RWPE2 (cell line): ENCODE data around the gene DSC2.

Experiments
- ATAC-seq: fragments of 200-7000 bp; cut with Tn5 transposase; 3 replicates; pipeline ENCODE4 v1.9.1; 2021; ENCODE audit warnings: low read depth
- DNase-seq: peaks from one replicate; pipeline ENCODE4 v3.0.0-alpha.2; 2020; ENCODE audit warnings: low spot score
- H3K27ac ChIP-seq: fragments of 450-650 bp; 2 replicates; pipeline ENCODE4 v1.5.1; 2017; ENCODE audit warnings: mild to moderate bottlenecking; ENCODE audit not compliant: poor library complexity, severe bottlenecking
- H3K27me3 ChIP-seq: fragments of 250-450 bp; sonication (Bioruptor Pico); 2 replicates; pipeline ENCODE4 v1.5.1; 2021; ENCODE audit warnings: mild to moderate bottlenecking, moderate library complexity; ENCODE audit not compliant: insufficient read depth, poor library complexity, severe bottlenecking
- H3K36me3 ChIP-seq: fragments of 250-450 bp; sonication (Bioruptor Pico); 2 replicates; pipeline ENCODE4 v1.5.1; 2020; ENCODE audit warnings: low read depth, mild to moderate bottlenecking, moderate library complexity
- H3K4me1 ChIP-seq: fragments of 250-450 bp; sonication (Bioruptor Pico); 2 replicates; pipeline ENCODE4 v1.5.1; 2021; ENCODE audit warnings: mild to moderate bottlenecking, moderate library complexity; ENCODE audit not compliant: insufficient read depth, poor library complexity, severe bottlenecking
- H3K4me3 ChIP-seq: fragments of 250-450 bp; sonication (Bioruptor Pico); 2 replicates; pipeline ENCODE4 v1.5.1; 2021; ENCODE audit warnings: mild to moderate bottlenecking, moderate library complexity; ENCODE audit not compliant: severe bottlenecking
- H3K9me3 ChIP-seq: fragments of 250-450 bp; sonication (Bioruptor Pico); 2 replicates; pipeline ENCODE4 v1.5.1; 2021; ENCODE audit warnings: mild to moderate bottlenecking, moderate library complexity; ENCODE audit not compliant: severe bottlenecking
- TF ChIP-seq, protein P1 (sequence below): fragments of 450-650 bp; IDR thresholded peaks from one replicate; pipeline ENCODE4 v1.5.1; 2017; ENCODE audit warnings: mild to moderate bottlenecking, moderate library complexity; ENCODE audit not compliant: poor library complexity, severe bottlenecking

The DSC2 gene

GRCh38 chr18:31043709-31044108, 58.5 kb downstream of the DSC2 start:
- no peaks in the 10 kb centered on the region for H3K9me3 ChIP-seq
- H3K27ac ChIP-seq = no peak overlapping the region
- H3K36me3 ChIP-seq = no peaks in the 10 kb centered on the region
- no peak overlapping the region for H3K4me3 ChIP-seq
- no peaks in the 10 kb centered on the region for H3K27me3 ChIP-seq
- H3K4me1 ChIP-seq = peaks cover 55% of the 10 kb centered on the region
- no peak for DNase-seq
- ATAC-seq = no peak
- TF ChIP-seq, protein P1, sequence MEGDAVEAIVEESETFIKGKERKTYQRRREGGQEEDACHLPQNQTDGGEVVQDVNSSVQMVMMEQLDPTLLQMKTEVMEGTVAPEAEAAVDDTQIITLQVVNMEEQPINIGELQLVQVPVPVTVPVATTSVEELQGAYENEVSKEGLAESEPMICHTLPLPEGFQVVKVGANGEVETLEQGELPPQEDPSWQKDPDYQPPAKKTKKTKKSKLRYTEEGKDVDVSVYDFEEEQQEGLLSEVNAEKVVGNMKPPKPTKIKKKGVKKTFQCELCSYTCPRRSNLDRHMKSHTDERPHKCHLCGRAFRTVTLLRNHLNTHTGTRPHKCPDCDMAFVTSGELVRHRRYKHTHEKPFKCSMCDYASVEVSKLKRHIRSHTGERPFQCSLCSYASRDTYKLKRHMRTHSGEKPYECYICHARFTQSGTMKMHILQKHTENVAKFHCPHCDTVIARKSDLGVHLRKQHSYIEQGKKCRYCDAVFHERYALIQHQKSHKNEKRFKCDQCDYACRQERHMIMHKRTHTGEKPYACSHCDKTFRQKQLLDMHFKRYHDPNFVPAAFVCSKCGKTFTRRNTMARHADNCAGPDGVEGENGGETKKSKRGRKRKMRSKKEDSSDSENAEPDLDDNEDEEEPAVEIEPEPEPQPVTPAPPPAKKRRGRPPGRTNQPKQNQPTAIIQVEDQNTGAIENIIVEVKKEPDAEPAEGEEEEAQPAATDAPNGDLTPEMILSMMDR = no peak

DNA sequence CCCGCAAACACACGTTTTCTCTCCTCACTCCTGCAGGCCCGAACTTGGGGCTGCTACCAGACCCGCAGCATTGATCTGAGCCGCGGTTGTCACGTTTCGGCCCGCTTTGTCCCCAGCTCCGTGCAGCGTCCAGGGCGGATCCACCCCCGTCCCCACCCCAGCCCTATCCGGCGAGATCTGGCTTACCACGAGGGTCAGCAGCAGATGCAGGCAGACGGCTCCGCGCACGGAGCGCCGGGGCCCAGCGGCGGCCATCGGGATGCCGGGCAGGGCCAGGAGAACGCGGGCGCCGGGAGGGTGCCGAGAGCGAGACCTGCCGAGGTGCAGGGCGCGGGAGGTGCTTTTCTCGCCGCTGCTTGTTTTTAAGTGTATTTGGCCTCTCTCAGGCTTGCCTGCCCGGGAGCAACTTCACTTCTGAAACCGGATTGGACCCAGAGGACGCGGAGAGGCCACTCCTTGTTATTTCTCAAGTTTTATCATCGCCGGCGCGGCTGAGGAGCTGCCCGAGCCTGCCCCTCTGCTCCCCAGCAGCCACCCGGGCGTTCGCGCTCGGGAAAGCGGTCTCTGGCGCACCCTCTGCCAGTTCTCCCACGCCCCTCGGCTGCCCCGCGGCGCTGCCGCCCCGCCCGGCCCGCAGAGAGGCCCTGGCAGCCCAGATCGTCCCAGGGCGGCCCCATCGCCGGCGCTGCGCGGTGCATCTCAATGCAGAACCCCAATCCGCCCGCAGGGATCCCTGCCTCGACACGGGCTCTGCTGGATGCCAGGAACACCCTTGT, 59.6 kb downstream of the DSC2 start, which contains the start of gene DSC3:
Gene DSC3, minus strand, starts transcription at position 337 of the 776 bp plus-strand sequence. Its CDS starts 82 bp downstream, at position 255.
- no peaks in the 10 kb centered on the region for H3K9me3 ChIP-seq
- H3K27ac ChIP-seq = peak within 1 kb of the TSS; percentile 65
- peaks cover 65% of the 10 kb centered on the region for H3K4me1 ChIP-seq
- peak; percentile 62 for ATAC-seq
- H3K27me3 ChIP-seq = no peaks in the 10 kb centered on the region
- peak; percentile 82 for DNase-seq
- TF ChIP-seq, protein P1 = no peak
- peak within 1 kb of the TSS; percentile 51 for H3K4me3 ChIP-seq
- no peaks in the 10 kb centered on the region for H3K36me3 ChIP-seq

- H3K36me3 ChIP-seq = no peaks in the 10 kb centered on the region
- DNase-seq (no peak), ATAC-seq (peak; percentile 33)
- peak overlapping the region; percentile 65 for H3K27ac ChIP-seq
- peak overlapping the region; percentile 51 for H3K4me3 ChIP-seq
- H3K9me3 ChIP-seq = no peaks in the 10 kb centered on the region
- peaks cover 61% of the 10 kb centered on the region for H3K4me1 ChIP-seq
- H3K27me3 ChIP-seq = no peaks in the 10 kb centered on the region
- TF ChIP-seq, protein P1 = no peak
Observed at GRCh38 chr18:31042084-31042405, 60.2 kb downstream of the DSC2 start.

DNA sequence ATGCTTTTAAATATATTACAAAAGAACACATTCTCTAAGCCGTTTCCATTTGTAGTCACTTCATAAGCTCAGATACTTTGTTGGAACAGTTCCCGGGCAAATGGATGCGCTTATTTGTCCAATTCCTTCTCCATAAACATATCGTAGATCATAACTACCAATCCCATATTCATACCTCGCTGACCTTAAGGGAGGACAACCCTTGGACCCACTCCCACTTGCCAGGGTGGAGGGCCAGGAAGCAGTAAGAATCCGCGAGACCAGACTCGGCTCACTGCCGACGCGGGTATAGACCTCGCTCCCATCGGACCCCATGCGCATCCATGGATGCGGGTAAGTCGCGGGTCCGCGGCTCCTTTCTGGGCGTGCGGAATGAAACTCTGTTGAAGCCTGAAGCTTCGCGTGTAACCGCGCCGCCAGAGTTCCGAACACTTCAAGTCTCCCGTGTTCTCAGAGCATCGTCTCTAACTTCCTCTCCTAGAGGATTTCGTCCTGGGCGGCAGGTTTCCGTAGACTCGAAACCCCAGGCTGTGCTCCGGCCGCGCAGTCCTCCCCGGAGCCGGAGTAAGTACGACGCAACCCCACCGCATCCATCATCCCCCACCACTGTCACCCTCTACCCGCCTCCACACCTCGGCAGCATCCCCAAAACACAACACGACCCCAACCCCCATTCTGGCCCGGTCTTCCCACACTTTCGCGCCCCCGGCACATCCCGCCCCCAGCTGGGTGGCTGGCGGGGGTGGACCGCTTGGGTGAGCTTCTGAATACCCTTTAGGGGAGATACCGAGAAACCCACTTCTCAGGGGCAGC, 60.7 kb downstream of the DSC2 start:
- peak overlapping the region; percentile 51 for H3K4me3 ChIP-seq
- H3K27me3 ChIP-seq = no peaks in the 10 kb centered on the region
- no peaks in the 10 kb centered on the region for H3K36me3 ChIP-seq
- ATAC-seq = peak; percentile 47
- H3K4me1 ChIP-seq = peaks cover 55% of the 10 kb centered on the region
- TF ChIP-seq, protein P1 = no peak
- peak overlapping the region; percentile 65 for H3K27ac ChIP-seq
- no peaks in the 10 kb centered on the region for H3K9me3 ChIP-seq
- DNase-seq = peak; percentile 56
